NCI-H774 (cell line): Measurements from ENCODE around the gene LPAR3.
"Not testable (repeated sequence)": the region's sequence is repeated elsewhere in the genome, so short reads cannot be mapped to it uniquely, and the experiment has no call there.

Experiments
- DNase-seq: peaks from one replicate; lab custom pipeline; 2025; lab: John Stamatoyannopoulos, UW

Gene LPAR3

DNA sequence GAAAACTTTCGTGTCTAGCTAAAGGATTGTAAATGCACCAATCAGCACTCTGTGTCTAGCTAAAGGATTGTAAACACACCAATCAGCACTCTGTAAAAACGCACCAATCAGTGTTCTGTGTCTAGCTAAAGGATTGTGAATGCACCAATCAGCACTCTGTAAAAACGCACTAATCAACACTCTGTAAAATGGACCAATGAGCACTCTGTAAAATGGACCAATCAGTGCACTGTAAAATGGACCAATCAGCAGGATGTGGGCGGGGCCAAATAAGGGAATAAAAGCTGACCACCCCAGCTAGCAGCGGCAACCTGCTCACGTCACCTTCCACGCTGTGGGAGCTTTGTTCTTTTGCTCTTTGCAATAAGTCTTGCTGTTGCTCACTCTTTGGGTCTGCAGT is 9.7 kb upstream of the LPAR3 start:
- not testable (repeated sequence) for DNase-seq

DNA sequence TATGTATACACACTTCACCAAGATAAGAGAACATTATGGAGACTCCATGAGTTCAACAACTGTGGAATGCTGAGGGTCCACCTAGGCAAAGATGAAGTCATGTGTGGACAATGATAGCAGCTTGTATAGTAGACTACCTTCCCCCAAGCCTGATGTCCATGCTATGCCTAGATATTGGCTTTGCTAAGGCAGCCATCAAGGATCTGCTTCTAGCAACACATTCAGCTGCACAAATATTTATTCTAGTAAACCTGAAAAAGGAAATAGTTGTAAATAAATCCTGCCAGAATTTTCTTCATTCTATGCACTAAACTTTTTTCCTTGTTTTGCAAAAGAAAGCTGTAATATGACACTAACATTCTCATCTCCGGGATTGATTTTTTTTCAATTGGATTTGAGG is 7.0 kb upstream of the LPAR3 start:
- peak; percentile 11 for DNase-seq

DNA sequence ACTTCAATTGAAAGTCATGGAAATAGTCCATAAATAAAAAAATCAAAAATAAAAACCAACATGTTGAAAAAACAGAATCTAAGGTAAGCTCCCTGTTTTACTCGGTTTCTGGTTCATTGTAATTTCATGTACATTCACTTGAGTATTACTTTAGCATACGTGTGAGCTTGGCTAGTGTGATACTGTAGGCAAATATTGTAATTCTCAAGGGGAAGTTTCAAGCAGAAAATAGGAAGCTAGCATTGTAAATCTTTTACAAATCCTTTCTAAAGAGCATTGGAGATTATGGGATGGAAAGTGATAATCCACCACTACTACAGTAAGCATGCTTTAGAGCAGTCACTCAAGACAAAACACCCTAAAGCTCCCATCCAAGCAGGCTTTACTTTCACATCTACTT is 3.3 kb upstream of the LPAR3 start:
- no peak for DNase-seq

DNA sequence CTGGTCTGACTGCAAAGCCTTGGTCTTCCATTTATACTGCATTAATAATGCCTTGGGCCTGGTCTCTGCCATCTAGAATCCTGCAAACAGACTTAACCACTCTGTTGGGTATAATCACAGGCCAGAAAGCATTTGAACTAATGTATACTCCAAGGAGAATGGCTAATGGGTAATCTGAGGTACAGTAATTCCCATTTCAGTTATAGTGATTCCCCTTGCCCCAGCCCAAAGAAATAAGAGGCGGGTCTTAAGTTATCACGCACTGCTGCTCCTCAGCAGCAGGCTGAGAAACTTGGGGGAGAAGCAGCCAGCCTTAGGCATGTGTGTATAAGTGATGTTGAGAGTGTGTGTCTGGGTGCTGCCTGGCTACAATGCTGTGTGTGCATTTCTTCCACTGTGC is 2.4 kb downstream of the LPAR3 start:
- no peak for DNase-seq

DNA sequence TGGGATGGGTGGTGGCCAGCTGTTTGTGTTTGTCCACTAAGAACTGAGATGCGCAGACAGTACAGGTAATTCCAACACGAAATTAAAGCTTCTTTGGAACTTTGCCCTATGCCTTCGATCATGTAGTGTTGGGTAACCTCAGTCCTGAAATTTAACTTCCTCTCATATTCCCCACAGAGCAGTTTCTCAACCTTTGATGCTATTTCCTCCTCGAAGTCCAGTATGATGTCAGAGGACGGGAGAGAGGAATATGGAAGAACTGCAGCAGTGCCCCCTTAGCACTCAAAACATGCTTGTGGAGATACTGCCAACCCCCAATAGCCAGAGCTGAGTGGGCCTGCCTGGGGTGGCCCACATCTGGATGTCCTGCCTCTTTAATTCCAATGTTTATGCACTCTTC is 3.6 kb downstream of the LPAR3 start:
- no peak for DNase-seq

DNA sequence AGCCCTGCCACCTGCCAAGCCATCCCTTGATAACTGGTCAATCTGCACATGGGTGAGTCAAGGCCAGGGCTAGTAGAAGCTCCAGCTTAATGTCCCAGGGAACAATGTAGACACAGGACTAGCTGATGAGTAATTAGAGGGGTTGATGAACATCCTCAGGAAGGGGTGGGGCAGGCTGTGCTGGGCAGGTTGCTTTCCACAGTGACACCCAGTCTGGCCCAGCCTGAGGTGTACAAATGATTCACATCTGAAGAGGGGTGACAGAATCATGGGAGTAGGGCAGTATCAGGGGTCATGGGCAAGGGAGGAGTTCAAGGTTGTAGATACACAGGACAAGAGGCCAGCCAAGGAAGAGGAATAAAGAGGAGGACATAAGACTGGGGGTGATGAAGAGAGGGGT is 4.3 kb downstream of the LPAR3 start:
- no peak for DNase-seq

DNA sequence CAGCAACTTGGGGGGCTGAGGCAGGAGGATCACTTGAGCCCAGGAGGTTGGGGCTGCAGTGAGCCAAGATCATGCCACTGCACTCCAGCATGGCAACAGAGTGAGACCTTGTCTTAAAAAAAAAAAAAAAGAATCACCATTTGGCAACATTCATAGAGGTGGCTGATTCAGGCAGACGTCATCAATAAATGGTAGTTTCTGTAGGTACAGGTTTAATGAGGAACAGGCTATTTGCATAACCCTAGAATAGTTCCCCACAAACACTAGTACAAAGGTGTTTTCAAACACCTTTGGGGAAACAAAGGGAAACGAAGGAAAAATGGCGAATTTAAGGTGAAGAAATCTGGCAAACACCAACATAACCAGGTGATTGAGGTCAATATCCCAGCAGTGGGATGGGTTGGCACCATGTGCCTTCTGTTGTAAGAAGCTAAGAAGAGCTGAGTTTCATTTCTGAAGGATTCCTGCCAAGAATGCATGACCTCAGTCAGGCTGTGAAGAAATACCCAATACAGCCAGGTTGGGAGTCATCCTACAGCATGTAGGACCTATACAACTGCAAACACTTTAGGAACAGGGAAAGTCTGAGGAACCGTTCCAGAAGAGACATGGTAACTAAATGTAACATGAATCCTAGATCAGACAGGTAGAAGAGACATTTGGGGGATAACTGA is 5.6 kb downstream of the LPAR3 start:
- no peak for DNase-seq

DNA sequence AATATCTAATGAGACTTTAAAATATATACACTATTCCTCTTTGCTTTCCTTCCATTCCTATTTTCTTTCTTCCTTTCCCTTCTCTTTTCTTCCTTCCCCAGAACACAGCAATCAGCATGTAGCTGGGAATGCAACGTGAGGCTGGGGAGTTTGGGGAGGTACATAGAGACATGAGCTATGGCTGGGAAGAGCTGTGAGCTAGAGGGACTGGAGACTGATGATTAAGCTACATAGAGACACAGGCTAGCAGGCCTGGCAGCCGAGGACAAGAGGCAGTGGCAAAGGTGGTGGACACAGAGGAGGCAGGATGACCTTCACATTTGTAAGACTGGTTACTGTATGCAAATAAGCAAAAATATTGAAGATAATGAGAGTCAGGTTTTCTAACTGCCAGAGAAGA is 7.5 kb downstream of the LPAR3 start:
- DNase-seq: no peak

DNA sequence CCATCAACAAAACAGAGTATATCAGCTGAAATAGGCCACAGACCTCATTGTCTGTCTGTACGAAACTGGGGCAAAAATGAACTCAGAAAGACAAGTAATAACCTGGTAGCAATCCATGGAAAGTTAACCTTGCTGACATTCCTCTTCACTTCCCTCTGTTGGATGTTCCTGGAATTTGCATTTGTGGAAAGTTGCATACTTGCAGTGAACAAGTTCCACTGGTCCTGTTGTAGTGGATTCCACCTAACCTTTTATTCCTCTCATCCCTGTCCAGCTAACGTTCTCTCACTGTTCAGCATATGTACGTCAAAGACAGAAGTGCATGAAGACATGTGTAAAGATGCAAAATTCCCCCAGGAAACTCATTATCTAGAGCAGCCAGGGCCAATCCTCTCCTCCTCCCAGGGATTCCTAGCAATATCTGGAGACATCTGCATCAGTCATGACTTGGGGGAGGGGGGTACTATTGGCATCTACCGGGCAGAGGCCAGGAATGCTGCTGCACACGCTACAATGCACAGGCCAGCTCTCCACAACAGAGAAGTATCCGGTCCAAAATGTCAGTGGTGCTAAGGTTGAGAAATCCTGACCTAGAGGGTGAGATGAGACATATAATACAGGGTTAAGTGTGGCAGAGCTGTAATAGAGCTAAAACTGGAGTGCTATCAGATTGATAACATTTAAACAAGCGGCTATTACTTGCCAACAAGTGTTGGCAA is 8.2 kb downstream of the LPAR3 start:
- DNase-seq: no peak

DNA sequence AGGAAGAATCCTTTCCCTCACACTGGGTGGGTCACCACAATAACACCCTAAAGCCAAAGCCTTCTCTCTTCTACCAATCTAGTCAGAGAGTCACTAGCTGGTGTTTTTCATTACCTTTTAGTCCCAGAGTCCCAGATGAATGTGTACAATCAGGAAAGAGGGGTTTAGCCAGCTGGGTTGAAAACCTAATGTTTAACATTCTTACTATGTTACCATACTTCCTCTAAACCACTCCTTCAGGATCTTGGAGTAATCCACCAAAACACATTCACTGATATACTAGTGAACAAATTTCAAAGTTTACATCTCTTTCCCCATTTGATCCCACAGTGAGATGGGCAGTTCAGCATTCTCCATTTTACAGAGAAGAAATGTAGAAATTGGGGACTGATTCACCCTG is 9.7 kb downstream of the LPAR3 start:
- no peak for DNase-seq

DNA sequence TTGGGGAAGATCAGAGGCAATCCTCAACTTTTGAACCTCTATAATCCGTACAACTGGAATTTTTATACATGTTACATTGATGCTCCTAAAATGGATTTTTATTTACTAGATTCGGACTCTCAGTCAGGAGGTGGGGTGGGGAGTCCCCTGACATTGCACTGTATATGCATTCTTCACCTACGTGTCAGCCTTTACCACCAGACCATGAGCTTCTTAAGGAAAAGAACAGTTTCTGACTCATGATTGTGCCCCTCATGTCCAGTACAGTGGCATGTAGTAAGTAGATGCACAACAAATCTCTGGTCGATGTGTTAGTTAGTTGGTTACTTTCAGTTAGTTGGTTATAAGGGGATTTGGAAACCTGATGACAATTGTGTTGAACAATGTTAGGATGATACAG is 15.4 kb downstream of the LPAR3 start:
- no peak for DNase-seq

DNA sequence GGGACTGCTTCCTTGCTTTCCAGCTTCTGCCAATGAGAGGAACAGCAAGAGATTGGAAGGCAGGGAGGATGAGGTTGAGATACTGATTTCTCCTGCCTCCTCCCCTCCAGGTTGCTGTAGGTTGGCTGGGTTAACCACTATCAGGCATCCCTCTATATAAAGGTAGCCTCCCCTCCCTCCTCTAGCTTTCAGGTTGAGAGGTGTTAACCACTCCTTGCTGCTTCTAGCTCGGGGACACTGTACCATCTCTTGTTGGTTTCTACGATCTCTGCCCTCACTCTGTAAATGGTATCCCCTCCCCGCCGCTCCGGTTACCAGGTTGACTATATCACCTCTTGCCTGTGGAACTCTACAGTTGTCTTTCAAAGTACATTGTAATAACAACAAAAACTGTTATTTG is 16.7 kb downstream of the LPAR3 start:
- no peak for DNase-seq

DNA sequence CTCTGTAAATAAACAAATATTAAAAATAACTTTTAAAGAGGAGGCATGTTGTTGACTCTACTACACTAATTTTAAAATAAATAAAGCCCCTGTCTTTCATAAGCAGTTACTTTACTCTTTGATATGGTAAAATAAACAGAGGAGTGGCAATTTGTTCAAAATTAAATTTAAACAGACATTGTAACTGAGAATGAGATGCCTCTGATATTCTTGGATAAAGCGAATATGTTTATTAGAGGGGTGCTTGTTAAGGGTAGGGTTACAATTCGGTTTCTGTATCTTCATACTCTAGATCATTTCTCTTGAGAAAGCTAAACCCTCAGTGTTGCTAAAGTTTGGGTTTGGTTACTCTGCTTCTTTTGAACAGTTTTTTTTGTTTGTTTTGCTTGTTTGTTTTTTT is 19.6 kb downstream of the LPAR3 start:
- no peak for DNase-seq

DNA sequence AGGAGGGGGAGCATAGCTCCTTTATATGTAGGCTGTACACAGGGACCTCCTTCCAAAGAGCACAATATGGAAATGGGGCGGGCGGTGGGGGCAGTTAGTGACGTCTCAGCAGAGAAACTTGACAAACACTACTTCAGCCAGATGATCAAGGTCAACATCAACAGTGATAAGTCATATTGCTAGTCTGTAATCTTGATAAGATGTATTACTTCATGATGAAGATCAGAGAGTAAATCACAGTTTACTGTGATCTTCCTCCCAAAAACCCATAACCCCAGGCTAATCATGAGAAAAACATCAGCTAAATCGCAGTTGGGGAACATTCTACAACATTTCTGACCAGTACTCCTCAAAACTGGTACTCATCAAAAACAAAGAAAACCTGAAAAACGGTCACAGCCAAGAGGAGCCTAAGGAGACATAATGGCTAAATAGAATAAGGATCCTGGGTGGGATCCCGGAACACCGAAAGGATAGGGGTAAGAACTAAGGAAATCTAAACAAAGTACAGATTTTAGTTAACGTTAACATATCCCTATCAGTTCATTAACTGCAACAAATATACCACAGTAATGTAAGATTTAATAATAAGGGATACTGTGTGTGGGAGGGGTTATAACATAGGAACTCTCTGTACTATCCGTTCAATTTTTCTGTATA is 20.2 kb downstream of the LPAR3 start:
- DNase-seq: no peak

DNA sequence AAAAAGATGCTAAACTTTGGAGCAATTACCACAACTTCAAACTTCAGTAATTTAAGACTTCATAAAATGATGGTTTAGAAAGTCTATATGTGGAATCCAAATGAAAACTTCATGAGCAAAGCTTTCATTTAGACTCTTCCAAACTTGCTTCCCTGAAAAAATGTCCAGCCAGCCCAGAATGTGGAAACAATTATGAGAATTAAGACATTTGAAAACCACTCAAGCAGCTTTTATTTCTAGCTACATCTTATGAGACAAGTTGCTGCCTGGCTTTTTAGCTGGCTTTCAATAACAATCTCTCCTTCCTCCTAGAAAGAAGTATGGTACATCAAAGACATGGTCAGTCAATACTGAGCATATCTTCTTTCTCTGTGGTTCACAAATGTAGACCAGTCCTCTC is 21.8 kb downstream of the LPAR3 start:
- DNase-seq: no peak

DNA sequence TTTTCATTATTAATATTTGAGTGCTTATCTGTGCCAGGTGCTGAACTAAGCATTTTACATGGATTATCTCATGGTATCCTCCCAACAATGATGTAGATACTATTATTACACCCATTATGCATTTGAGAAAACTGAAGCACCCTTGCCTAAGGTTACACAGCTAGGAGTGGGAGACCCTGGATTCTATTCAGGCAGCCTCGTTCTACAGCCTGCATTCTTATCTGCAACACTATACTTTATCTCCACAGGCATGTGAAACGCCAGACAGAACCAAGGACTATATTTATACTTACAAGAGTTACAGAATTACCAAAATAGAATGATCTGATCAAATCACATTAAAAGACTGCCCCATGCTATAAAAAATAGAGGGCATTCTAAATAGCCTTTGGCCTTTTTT is 22.4 kb downstream of the LPAR3 start:
- DNase-seq: no peak

DNA sequence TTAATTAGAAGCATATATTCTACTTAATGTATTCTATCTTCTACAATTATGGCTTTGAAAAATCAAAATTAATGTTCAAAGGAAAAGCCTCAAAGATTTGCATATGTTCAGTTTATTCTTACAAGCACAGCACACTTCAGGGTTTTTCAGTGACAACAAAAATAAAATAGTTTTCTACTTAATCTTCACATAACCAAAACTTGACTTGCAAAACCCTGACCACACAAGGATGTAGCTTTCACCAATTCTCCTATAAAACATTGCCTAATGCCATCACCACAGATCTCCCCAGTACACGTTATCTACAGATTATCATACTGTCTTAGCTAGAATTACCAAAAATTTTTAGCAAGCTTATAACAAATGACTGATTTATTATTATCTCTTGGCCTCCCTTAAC is 23.3 kb downstream of the LPAR3 start:
- DNase-seq: no peak

DNA sequence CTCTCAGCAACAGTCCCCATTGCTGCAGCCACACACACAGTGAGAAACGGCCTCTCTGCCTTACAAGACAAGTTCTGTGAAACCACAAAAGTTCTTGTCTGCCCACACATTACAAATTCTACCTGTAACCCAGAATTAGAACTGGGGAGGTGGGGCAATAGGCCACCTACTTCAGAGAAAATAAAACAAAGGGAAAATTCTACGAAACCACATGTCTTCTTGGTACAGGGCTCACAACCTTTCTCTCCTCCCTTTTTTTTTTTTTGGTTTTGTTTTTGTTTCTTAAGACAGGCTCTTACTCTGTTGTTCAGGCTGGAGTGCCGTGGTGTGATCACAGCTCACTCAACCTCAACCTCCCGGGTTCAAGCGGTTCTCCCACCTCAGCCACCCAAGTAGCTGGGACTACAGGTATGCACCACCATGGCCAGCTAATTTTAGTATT is 30.2 kb downstream of the LPAR3 start:
- no peak for DNase-seq

DNA sequence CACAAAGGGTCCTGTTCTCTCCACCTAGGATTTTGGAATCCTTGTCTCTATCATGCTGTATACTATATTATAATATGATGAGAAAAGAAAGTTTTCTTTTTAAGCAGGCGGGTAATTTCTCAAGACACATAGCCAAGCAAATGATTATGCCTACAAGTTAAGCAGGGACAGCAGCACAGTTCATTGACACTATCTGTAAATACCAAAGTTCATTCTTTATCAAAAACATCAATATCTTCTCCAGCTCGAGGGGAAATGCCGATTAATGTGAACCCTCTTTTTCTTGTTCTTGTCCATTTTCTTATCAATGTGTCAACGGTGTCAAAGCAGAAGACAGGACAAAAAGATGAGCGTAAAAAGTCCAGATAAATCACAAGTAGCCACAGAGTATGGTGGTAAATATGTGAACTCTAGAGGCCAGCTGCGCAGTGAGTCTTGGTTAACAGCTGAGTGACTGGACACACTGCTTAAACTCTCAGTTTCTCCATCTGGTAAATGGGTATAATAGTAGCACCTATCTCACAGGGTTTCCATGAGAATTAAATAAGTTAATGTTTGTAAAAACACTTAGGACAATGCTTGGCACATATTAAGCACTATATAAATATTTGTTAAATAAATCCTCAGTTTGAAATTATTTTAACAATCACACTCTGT is 30.9 kb downstream of the LPAR3 start:
- no peak for DNase-seq

DNA sequence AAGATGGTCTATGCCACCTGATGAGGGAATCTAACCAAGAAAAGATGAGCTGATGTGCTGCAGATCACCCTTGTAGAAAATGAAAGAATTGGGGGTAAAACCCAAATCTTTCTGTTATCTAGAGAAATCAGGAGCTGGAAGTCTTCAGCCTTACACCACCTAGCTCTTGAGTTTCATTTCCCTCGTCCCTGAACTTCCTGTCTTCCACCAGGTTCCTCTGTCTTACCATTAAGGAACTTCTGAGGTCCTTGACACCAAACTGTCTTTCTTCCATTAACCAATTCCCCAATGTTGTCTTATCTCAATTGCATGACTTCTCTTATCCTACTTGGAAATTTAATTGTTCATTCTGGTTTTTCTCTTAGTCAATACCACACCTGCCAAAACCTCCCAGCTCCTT is 31.5 kb downstream of the LPAR3 start:
- DNase-seq: no peak

DNA sequence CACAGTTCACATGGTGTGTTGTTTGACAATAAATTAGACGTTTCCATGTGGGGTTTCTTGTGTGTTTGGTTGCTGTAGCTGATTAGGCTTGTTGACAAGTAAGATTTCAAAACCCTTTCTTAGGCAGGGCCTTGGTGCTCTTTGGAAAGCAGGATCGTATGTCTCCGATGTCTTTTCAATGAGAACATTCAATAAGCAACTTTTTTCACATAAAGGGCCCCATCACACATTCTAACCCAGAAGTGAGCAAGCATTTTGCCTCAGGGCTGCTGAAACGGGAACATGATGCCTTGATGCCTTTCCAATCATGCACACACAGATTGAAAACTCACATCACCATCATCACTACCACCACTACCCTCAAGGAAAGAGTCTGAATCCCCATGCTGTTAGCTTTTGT is 33.1 kb downstream of the LPAR3 start:
- no peak for DNase-seq

DNA sequence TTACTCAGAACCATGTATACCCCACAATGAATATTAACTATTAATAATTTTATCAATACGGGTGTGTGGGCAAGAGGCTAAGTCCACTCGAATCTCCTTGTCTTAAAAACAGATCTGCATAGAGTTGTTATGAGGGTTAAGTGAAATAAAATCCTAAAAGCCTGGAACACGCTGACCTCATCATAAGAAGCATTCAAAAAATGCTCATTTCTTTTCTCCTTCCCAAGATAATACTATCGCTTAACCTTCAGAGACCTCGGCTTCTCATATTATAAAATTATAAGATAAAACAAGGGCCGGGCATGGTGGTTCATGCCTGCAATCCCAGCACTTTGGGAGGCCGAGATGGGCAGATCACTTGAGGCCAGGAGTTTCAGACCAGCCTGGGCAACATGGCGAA is 35.1 kb downstream of the LPAR3 start:
- DNase-seq: no peak

DNA sequence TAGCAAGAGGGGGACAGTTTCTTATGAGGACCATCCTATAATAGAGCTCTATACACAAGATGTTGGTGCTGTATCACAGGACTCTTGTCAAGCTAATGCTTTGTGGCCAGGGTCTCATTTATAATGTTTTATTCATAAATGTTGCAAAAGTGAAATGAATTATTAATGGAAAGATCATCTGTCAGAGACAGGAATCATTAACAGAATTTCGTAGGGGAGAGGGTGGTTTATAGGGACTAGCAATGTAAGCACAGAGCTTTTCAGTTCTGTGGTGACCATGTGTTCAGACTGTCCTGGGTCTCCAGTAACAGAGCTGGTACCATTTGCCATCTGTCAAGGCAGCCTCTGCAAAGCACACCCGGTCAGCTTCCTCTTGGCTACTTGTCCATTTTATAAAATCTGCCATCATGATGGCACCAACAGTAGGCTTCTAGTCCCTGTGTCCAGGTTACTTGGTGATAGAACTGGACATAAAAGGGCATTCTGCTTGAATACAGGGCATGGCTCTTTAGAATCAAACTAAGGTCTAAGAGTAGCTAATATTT is 36.2 kb downstream of the LPAR3 start:
- no peak for DNase-seq
